ENCODE results near the gene COL23A1.
"Not testable (repeated sequence)": the region's sequence is repeated elsewhere in the genome, so short reads cannot be mapped to it uniquely, and the experiment has no call there.

The COL23A1 gene

DNA sequence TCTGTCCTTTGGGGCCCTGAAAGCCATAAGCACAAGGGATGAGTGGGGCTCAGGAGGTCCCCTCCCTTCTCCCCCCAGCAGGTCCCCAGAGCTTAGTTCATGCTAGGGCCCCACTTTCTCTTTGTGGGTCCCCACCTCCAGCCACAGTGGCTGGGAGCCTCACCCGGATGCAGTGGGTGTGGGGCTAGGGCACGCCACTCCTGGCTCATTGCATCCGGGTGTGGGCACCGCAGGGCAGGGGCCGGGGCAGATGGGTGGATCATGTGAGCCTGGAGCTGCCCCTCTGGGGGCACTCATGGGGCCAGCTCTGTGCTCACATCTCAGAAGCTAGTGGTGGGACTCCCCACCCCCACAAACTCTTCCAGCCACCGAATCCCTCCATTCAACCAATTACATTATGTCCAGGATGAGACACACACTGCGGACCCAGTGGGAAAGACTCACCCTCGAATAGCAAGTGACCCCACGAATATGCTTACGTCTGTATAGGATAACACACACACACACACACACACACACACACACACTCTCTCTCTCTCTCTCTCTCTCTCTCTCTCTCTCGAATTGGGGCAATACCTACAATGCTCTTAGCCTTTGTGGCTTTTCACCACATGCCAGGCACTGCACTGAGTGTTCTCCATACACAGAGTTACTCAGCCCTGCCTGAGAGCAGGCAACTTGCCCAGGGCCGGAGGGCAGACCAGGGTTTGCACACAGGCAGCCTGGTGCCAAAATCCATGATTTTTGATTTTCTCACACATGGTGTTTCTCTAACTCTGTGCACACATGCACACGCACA, 340.8 kb downstream of the COL23A1 start:
- DNase-seq: no peak

DNA sequence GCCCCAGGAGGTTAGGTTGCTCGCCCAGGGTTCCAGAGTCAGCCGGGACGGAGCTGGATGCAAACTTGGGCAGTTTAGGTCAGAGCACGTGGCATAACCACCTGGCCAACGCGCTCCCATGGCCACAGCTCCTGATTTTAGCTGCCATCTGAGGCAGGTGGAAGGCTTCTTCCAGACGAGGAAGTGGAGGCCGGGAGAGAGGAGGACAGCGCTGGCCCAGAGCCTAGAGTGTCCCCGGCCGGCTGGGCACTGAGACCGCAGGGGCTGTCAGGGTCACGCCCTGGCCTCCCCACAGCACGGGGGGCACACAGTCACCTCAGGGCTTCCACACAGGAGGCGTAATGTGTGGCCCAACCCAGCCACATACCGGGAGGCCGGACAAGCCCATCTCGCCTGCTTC, 341.4 kb downstream of the COL23A1 start:
- DNase-seq: no peak

DNA sequence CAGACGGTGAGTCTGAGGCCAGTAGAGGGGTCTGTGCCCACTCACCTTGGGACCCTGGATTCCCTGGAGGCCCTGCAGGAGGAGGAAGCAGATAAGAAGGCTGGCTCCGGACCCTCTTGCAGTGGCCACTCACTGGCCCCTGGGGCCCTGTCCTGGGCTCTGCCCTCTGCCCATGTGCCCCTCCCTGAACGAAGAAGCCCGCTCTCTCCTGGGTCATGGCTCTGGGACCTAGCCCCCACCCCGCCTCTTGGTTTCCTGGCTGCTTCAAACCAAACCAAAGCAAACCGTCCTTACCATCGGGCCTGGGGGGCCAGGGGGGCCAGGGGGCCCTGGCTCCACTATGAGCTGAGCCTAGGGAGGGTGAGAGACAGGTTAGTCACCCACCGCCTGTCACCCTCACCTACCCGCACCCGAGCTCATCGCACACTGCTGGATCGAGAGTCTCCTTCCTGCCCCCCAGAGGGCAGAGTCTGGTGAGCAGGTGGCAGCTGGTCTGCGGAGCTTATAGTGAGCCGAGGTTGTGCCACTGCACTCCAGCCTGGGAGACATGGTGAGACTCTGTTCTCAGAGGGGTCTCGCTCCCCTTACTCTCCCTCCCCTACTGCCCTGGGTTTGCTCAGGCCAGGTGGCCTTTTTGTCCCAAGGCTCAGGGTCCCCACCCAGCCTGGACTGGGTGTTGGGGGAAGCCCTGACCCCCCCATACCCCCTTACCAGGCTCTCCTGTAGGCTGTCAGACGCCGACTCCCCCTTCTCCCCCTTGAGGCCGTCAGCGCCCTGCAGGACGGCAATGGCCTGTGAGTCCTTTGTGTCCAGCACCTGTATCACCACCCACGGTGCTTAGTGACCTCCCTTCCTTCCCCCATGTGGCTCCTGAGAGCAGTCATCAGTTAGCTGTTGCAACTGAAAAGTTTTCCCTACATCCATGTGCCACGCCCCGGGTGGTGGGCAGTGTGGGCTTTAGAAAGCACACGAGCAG, 342.4 kb downstream of the COL23A1 start:
- no peak for DNase-seq

DNA sequence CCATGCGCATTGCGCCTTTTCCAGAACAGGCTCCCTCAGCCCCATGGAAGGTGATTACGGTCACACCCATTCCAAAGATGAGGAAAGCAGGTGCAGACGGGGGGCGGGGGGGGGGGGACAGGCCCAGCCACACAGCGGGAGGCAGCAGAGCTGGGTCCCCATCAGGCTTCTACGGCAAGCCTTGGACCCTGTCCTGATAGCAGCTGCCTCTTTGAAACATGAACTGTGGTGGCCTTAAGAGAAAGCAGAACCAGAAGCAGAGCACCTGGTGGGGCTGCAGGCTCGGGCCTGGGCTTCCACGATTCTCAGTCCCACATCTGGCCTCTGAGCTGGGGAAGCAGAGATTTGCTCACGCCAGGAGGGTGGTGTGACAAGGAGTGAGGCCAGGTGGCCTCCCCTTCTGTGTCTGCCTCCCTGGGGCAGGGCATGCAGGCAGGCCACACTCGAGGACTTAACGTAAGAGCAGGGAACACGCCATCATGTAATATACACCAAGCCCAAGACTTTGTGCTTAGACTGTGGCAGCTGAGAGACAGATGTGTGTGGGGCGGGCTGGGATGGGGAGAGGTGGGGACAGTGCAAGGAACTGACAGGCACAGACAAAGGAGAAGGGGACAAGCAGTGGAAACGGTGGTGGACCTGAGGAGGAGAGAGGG, 343.4 kb downstream of the COL23A1 start:
- no peak for DNase-seq

DNA sequence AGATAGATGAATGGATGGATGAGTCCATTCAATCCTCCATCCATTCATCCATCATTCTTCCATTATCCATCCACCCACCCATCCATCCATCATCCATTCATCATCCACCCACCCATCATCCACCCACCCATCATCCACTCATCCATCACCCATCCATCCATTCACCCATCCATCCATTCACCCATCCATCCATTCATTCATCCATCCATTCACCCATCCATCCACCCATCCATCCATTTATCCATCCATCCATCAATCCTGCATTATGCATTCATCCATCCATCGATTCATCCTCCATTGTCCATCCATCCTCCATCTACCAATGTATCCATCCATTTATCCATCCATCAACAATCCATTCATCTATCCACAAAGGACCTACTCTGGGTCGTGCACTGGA, 344.8 kb downstream of the COL23A1 start:
- no peak for DNase-seq

DNA sequence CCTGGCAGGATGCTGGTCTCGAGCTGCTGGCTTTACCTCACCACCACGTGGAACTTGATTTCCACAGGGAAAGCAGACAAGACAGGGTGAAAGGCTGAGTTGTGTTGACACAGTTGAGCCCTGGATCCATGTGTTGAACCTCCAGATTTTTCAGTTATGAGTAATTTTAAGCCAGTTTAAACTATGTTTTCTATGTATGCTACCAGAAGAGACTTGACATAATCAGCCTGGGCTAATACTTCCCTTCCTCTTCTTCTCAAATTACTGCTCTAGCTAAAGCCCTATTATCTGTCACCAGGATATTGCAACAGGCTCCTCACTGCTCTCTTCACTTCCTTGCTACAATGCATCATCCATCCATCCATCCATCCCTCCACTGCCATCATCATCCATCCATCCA, 345.6 kb downstream of the COL23A1 start:
- DNase-seq: no peak

DNA sequence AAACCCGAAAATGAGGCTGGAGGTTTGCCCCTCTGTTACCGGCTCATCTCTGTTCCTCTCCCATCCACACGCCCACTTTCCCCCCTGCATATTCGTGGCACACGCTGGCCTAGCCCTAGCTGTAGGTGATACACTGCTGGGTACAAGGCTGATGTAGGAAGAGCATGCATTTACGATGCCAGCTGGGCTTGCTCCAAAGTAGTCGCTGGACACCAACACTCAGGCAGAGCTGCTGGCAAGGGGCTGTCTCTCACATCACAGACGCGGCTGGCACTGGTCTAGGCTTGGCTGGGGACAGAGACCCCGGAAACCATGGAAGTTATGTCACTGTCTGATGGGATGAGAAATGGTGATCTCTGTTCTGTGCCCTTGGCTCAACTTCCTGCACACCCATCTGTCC, 347.8 kb downstream of the COL23A1 start:
- no peak for DNase-seq

DNA sequence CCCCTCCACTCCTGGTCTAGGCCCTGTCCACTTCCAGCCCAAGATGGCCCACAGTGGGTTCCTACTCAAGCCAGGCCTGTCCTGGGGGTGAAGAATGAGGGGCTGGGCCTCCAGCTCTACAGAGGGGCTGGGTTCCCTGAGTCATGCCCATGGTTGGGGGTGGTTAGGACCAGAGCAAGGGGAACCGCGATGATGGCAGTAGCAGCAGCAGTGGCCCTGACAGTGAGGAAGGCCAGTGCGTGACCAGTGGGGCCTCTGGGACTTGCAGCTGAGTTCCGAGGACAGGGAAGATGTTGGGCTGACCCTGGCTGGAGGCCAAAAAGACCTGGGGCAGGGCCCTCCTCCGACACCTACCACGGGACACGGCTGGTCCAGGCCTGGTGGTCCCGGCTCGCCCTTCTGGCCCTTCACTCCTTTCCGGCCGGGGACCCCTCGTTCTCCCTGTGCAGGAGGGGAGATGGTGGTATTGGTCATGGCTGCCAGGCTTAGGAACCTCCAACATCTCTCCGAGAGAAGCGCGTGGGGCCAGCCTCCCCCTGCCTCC, 348.4 kb downstream of the COL23A1 start:
- no peak for DNase-seq

DNA sequence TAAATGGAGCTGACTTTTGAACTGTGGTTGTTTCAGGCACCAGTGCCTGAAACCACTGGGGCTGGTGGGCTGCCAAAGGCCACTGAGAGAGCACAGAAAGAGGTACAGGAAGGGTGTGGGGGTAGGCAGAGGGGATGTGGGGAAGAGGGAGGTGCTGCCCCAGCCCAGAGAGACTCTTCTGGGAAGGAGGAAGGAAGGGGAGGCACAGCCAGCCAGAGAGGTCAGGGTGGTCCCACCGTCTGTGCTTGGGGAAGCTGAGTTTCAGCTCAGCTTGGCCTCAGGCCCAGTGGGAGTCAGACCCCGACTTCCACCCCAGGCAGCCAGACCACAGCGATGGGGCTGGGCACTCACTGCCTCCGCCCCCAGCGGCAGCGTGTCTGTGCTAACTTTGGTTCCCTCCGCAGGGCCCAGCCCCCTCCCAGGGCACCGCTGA, 348.9 kb downstream of the COL23A1 start:
- no peak for DNase-seq

DNA sequence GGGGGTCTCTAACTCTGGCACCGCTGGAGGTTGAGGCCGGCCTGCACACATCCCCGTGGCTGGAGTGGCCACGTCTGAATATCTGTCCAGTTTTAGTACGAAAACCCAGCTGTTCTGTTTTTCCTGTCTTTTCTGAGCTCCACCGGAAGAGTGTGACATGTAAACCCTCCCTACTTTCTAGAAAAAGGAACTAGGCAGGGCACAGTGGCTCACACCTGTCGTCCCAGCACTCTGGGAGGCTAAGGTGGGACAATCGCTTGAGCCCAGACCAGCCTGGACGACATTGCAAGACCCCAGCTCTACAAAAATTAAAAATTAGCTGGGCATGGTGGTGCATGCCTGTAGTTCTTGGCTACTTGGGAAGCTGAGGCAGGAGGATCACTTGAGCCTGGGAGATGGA, 349.4 kb downstream of the COL23A1 start:
- DNase-seq: no peak

DNA sequence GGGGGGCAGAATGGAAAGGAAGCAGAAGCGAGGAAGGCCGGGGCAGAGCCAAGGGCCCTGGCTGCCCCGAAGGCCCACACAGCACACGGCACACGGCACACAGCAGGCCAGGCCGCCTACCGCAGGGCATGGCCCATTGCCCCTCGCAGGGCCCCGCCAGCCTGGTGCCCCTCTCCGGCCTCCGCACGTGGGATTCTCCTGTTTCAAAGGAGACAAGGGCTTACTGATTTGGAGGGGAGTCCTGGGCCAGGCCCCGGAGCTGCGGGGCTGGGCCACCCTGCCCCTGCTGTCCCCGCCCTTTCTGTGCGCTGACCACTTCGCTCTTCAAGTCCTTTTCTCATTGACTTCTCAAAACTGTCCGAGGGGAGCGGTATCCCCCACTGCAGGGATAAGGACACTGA, 349.9 kb downstream of the COL23A1 start:
- DNase-seq: no peak

DNA sequence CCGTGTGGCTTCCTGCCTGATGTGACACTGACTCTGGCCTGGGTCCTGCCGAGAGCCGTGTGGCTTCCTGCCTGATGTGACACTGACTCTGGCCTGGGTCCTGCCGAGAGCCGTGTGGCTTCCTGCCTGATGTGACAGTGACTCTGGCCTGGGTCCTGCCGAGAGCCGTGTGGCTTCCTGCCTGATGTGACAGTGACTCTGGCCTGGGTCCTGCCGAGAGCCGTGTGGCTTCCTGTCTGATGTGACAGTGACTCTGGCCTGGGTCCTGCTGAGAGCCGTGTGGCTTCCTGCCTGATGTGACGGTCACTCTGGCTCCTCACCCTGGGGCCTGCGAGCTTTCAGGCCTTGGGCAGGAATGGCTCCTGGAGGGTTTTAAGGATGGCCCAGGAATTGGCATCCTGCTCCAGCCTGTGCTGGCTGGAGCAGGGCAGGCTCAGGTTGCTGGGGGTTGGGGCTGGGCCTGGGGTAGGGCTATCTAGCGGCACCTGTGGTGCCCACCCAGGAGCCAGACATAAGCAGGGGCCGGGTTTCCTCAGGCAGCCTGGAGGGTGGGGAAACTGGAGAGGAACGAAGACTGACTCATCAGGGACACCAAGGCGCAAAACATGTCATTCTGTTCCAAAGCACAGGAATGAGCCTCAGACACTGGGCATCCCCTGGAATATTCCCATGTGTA, 350.4 kb downstream of the COL23A1 start:
- DNase-seq: not testable (repeated sequence)

DNA sequence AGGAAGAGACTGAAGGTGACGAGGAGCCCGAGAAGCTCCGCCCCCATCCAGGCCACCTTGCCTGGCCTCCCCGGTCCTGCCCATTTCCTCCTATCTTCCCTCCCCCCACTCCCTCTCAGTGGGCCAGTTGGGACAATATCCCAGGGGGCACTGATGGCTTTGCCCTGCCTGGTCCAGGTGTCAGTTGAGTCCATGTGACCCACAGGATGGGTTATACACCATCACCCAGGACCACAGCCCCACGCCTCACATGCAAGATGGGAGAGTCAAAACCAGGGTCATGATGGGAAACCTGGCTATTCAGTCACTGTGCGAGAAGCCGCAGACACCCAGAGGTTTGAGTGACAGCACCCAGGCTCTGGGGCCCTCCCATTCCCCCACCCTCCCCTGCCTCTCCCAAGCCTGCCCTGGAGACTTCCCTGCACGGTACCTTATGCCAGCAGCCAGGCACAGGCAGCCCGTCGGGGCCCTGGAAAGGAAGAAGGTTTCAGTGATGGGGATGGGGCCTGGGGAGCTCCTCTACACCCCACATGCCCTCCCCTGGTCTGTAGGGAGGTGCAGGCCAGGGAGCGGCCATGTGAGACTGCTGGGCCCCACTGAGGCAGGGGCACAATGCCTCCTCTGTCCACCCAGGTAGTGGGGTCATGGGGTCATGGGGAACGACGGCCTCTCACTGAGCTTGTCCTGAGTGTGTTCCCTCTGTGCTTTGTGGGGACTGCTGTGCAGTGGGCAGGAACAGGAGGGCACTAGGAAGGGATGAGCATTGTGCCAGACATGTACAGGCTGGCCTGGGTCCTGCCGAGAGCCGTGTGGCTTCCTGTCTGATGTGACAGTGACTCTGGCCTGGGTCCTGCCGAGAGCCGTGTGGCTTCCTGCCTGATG, 351.2 kb downstream of the COL23A1 start:
- no peak for DNase-seq

DNA sequence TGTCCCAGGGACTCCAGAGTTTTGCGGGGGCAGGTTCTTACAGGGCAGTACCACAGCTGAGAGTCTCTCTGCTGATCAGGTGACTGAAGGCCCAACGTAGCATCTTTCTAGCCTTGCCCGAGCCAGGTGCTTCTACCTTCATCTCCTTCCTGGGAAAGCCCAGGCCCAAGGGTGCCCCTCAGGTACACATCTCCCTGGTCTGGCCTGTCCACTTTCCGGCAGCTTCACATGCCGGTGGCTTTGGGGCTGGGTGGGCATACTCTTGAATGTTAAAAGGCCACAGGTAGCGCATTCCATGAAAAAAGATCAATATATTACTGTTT, 351.9 kb downstream of the COL23A1 start:
- DNase-seq: no peak

DNA sequence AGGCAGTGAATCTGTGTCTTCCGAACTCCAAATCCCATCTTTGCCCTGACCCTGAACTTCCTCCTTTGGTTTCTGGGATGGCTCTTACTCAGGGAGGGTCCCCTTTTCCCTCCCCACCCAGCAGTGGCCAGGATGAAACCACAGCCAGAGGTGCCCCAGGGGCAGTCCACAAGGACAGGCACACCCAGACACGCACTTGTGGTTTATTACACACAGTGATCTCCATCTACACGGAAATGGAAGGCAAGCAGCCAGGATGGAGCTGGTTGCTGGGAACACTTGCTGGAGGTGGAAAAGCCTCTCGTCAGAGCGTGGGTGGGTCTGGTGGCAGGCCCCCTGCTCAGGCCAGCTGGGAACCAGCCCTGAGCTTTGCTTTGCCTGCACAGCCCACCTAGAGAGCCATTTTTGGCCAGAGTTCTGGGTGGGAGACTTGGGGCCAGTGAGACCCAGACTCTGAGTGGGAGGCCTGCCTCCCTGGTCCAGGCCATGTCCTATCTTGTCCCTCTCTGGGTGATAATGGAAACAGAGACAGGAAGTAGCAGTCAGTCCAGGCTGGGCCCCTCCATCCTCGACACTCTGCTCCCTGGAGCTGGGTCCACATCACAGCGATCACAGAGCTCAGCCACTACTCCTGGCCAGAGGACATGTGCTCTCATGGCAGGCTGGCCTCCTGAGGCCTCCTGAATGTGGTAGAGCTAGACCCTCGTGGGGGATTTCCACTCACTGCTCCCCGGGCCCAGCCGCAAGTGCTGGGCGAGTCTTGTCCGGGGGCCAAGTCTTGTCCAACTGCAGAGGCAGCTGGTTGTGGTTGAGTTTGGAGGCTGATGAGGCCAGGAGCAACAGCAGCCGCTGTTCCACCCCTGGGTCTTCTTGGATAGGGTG, 352.5 kb downstream of the COL23A1 start:
- no peak for DNase-seq

DNA sequence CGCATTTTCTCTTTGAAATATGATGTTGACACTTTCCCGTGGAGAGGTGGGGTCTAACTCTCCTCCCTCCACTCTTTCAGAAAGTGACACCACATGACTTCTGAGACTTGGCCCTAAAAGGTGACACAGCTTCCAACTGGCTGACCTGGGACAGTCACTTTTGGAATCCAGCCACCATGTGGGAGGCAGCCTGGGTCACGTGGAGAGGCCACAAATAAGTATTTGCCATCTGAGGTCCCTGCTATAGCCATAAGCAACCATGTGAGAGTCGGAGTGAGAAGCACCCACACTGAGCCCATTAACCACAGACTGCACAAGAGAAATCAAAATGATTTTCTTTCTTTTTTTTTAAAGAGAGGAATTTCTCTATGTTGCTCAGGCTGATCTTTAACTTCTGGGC, 353.5 kb downstream of the COL23A1 start:
- DNase-seq: no peak

DNA sequence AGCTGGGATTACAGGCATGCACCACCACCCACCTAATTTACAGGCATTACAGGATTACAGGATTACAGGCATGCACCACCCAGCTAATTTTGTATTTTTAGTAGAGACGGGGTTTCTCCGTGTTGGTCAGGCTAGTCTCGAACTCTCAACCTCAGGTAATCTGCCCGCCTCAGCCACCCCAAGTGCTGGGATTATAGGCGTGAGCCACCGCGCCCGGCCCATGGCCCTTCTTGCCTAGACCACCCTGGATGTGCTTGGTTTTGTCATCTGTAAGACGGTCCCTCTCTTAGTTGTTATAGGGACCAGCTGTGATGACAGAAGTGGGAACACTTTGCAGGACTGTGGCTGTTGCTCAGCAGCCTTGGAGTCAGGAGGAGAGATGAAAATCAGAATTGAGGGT, 354.1 kb downstream of the COL23A1 start:
- DNase-seq: no peak

DNA sequence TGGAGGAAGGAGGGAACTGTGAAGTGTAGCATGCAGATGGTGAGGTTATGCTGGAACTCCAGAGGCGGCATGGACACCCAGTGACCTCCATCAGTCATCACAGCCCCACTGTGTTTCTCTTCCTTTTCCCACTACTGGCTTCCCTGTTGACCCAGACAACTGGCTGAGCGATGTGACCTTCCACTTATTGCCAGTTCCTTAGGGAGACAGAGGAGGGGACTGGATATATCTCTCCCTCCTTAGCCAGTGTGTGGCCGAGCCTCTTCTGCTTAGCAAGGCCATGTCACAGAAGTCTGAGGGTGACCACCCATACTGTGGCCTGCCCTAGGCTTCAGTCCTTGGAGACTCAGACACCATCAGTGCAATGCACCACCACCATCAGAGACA, 354.6 kb downstream of the COL23A1 start:
- DNase-seq: no peak

DNA sequence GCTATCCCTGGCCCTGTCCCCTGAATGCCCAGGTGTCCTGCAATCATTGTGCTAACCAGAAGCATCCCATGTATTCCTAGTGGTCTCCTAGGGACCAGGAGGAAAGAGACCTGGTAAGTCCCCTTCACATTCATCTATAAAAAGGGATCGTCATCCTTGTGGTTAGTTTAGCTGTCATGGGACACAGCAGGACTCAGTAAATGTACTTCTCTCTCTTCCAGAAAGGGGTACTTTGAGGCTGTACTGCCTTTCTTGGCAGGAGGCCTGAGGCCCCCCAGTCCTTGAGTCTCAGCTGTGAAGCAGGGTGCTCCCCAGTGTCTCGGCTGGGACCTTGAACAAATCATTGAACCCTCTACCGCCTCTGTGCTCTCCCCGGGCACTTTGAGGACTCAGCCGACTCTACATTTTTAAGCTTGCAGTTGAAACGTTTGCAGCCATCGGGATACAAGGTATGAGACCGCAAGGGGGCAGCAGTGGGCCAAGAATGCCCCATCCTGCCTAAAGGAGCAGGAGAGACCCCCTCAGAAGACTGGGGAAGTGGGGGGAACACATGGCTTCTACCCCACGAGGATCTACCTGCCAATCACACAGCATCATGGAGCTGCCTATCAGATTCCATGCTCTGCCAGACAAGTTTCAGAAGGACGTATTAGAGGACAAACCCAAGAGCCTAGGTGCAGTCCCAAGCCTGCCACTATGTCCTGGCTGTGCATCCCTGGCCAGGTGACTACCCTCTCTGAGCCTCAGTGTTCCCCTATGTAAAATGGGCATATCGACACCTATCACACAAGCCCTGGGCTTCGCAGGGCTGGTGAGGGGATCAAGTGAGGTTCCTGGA, 355.2 kb downstream of the COL23A1 start:
- DNase-seq: peak; percentile 52

Data from NCI-H1048 (cell line).